Activated naive CD4-positive, alpha-beta T cell treated with anti-CD3 and anti-CD28 coated beads for 36 hours (primary cell): ENCODE results near the gene LDLRAD4. TPM values are rescaled to one million over a fixed set of nuclear protein-coding genes. Genes with fewer than 3 reads are reported as not detected.

Experiments used
- CTCF ChIA-PET: fragments of 350-600 bp; sonication (Branson Sonifier 250); formaldehyde crosslinking; loops from one replicate; lab custom pipeline; 2021; ENCODE audit warnings: antibody characterized with exemption; lab: Charles Lee
- DNase-seq: peaks from one replicate; pipeline ENCODE4 v3.0.0-alpha.2; 2020
- H3K27ac Mint-ChIP-seq: one replicate; pipeline ENCODE4 v1.8.0; 2021; ENCODE audit warnings: mild to moderate bottlenecking, mixed read lengths
- H3K27me3 Mint-ChIP-seq: one replicate; pipeline ENCODE4 v1.8.0; 2021; ENCODE audit warnings: low read depth, mixed read lengths
- H3K36me3 Mint-ChIP-seq: one replicate; pipeline ENCODE4 v1.8.0; 2021; ENCODE audit warnings: low read depth, mixed read lengths
- H3K4me1 Mint-ChIP-seq: one replicate; pipeline ENCODE4 v1.8.0; 2021; ENCODE audit warnings: low read depth, mixed read lengths
- H3K4me3 Mint-ChIP-seq: one replicate; pipeline ENCODE4 v1.8.0; 2021; ENCODE audit warnings: mild to moderate bottlenecking, moderate library complexity, mixed read lengths
- H3K9me3 Mint-ChIP-seq: one replicate; pipeline ENCODE4 v1.8.0; 2021; ENCODE audit warnings: mixed read lengths
- intact Hi-C: fragments of 100-400 bp; cut with micrococcal nuclease; formaldehyde crosslinking; loops from one replicate; pipeline ENCODE4 v1.15.1; 2023
- total RNA-seq, 2 experiments: library from RNA; stranded (reverse); gene quantifications; one replicate each; pipeline ENCODE4 v1.2.3, GENCODE V29; 2021

LDLRAD4 gene
- total RNA-seq, 2 experiments from 2014 or later = 19.4 to 21.3 TPM

- H3K27ac Mint-ChIP-seq = no peak overlapping the region
- H3K9me3 Mint-ChIP-seq = no peaks in the 10 kb centered on the region
- intact Hi-C loops = loop anchor here (10.0 kb wide), 1 partner anchor 734 kb away; the partner anchor contains the start of gene PTPN2
- no peaks in the 10 kb centered on the region for H3K27me3 Mint-ChIP-seq
- DNase-seq = no peak
- CTCF ChIA-PET = interaction anchor here (1.7 kb wide), 1 partner anchor 11 kb away, joined by 5 read pairs; no protein-coding TSS in a partner anchor
- H3K4me1 Mint-ChIP-seq = peaks cover 38% of the 10 kb centered on the region
- H3K36me3 Mint-ChIP-seq = no peaks in the 10 kb centered on the region
- no peak overlapping the region for H3K4me3 Mint-ChIP-seq
These were observed 400.3 kb downstream of the LDLRAD4 start for GRCh38 chr18:13618760-13619438.

DNA sequence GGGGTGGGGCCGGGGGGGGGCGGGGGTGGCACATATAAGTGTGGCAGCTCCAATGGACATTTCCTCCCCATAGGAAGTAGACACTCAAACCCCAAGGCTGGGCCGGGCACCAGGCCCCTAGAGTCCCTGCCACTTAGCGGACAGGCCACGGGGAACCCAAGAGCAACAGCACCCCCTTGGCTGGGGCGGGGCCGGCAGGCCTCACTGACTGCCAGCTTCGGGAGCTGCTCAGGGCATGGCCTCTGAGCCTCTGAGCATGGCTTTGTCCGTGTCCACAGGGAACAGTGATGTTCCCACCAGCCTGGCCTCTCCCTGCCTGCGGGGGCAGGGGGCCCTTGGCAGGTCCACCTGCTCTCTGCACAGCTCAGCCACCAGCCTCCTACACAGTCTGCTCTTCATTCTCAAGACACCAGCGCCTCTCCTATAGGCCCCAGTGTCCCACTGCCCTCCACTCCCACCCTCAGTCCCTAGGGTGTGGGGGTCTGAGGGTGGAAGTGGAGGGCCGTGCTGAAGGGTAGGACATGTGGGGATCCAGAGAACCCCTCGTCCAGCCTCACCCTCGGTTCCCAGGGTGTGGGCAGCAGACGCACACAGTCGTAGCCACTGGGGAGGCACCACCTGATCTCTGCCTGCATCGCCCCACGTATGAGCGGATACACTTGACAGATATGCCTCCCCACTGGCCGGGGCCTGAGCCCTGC, 401.1 kb downstream of the LDLRAD4 start:
- CTCF ChIA-PET = interaction anchor here (1.7 kb wide), 1 partner anchor 10 kb away, joined by 5 read pairs; no protein-coding TSS in a partner anchor
- Mint-ChIP-seq H3K27me3 (no peaks in the 10 kb centered on the region), H3K27ac (no peak overlapping the region), H3K9me3 (no peaks in the 10 kb centered on the region), H3K4me3 (no peak overlapping the region), H3K4me1 (peaks cover 31% of the 10 kb centered on the region), H3K36me3 (no peaks in the 10 kb centered on the region)
- intact Hi-C loops = loop anchor here (10.0 kb wide), 1 partner anchor 735 kb away; the partner anchor contains the start of gene PTPN2
- no peak for DNase-seq

DNA sequence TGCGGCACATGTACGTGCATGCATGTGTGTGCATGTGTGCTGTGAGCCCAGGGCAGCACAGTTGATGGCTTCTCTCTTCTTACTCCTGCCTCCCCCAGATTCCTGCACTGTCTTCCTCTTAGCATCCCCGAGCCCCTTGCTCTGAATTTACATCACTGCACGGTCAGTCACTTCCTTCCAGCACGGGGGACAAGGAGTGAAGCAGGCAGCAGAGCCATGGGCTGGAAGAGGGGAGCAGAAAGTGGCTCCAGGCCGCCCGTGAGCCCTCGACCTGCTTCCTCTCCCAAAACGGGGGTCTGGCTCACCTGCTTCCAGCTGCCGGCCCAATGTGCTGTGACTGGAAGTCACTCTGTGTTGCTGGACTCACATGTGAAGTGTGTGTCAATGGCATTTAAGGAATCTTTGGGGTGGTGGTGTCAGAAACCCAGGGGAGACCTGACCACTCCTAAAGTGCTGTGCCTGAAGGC, 401.7 kb downstream of the LDLRAD4 start:
- CTCF ChIA-PET = interaction anchor here (0.9 to 1.7 kb wide), 2 partner anchors 9 to 12 kb away, joined by 3 to 5 read pairs; no protein-coding TSS in a partner anchor
- no peak overlapping the region for H3K27ac Mint-ChIP-seq
- intact Hi-C loops = no loop called here
- no peaks in the 10 kb centered on the region for H3K27me3 Mint-ChIP-seq
- no peak for DNase-seq
- H3K9me3 Mint-ChIP-seq = no peaks in the 10 kb centered on the region
- H3K4me3 Mint-ChIP-seq = no peak overlapping the region
- no peaks in the 10 kb centered on the region for H3K36me3 Mint-ChIP-seq
- peaks cover 26% of the 10 kb centered on the region for H3K4me1 Mint-ChIP-seq

DNA sequence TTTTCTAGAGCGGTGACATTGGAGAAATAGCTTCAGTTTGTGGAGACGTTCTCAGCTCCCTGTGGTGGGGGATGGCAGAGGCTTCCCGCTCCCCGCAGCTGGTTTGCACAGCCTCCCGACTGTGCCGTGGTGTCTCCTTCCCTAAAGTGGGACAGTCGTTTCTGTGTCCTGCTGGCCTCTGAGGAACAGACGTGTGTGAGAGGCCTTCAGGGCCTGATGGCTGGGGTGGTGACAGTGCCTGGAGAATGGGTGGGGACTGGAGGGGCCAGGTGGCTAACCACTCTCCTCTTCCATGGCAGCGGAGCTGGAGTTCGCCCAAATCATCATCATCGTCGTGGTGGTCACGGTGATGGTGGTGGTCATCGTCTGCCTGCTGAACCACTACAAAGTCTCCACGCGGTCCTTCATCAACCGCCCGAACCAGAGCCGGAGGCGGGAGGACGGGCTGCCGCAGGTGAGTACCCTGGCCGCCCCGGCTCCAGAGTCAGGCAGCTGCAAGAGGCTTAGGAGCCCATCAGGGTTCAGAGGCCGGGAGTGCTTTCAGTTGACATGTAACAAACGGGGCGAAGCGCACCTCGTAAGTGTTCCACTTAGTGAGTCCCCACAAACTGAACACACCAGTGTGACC, 402.4 kb downstream of the LDLRAD4 start:
- no peaks in the 10 kb centered on the region for H3K36me3 Mint-ChIP-seq
- DNase-seq = no peak
- H3K4me3 Mint-ChIP-seq = no peak overlapping the region
- no peaks in the 10 kb centered on the region for H3K9me3 Mint-ChIP-seq
- no peaks in the 10 kb centered on the region for H3K27me3 Mint-ChIP-seq
- no peak overlapping the region for H3K27ac Mint-ChIP-seq
- peaks cover 19% of the 10 kb centered on the region for H3K4me1 Mint-ChIP-seq
- CTCF ChIA-PET = interaction anchor here (0.9 to 1.7 kb wide), 2 partner anchors 9 to 12 kb away, joined by 3 to 5 read pairs; no protein-coding TSS in a partner anchor
- intact Hi-C loops = no loop called here

DNA sequence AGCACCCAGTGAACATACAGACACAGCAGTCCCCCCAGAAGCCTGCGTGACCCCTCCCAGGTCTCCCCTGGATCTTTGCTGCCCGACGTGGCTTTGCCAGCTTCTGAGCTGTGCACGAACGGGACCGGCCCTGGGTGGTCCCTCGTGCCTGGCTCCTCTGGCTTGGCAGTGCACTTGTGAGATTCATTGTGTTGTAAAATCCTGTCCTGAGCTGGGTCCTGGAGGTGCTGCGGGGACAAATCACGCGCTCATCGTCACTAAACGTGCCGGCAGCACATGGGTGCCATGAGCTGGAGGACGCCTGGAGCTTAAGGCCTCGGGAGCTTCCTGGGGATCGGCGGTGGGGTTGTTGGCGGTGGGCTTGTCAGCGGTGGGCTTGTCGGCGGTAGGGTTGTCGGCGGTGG, 402.9 kb downstream of the LDLRAD4 start:
- intact Hi-C loops = no loop called here
- no peak overlapping the region for H3K27ac Mint-ChIP-seq
- H3K4me1 Mint-ChIP-seq = peaks cover 14% of the 10 kb centered on the region
- no peaks in the 10 kb centered on the region for H3K36me3 Mint-ChIP-seq
- no peak for DNase-seq
- no peaks in the 10 kb centered on the region for H3K27me3 Mint-ChIP-seq
- CTCF ChIA-PET = no interaction called here
- H3K9me3 Mint-ChIP-seq = no peaks in the 10 kb centered on the region
- no peak overlapping the region for H3K4me3 Mint-ChIP-seq

GRCh38 chr18:13621886-13622619, 403.5 kb downstream of the LDLRAD4 start:
- Mint-ChIP-seq H3K27me3 (no peaks in the 10 kb centered on the region), H3K36me3 (no peaks in the 10 kb centered on the region), H3K9me3 (no peaks in the 10 kb centered on the region), H3K4me1 (peaks cover 8% of the 10 kb centered on the region), H3K27ac (no peak overlapping the region), H3K4me3 (no peak overlapping the region)
- intact Hi-C loops = no loop called here
- CTCF ChIA-PET = no interaction called here
- no peak for DNase-seq

GRCh38 chr18:13622751-13623150, 404.2 kb downstream of the LDLRAD4 start:
- no peak for DNase-seq
- CTCF ChIA-PET = interaction anchor here (0.8 kb wide), 1 partner anchor 63 kb away, joined by 3 read pairs; no protein-coding TSS in a partner anchor
- no peak overlapping the region for H3K27ac Mint-ChIP-seq

GRCh38 chr18:13623348-13623747, 404.8 kb downstream of the LDLRAD4 start:
- CTCF ChIA-PET = interaction anchor here (0.5 to 1.2 kb wide), 3 partner anchors 64 to 230 kb away, joined by 3 to 5 read pairs (median 3); no protein-coding TSS in a partner anchor
- intact Hi-C loops = no loop called here
- no peaks in the 10 kb centered on the region for H3K27me3 Mint-ChIP-seq

More at GRCh38 chr18:13622751-13623150, 404.2 kb downstream of the LDLRAD4 start:
- Mint-ChIP-seq H3K36me3 (no peaks in the 10 kb centered on the region), H3K27me3 (no peaks in the 10 kb centered on the region), H3K9me3 (no peaks in the 10 kb centered on the region), H3K4me1 (peaks cover 1% of the 10 kb centered on the region), H3K4me3 (no peak overlapping the region)
- intact Hi-C loops = no loop called here

DNA sequence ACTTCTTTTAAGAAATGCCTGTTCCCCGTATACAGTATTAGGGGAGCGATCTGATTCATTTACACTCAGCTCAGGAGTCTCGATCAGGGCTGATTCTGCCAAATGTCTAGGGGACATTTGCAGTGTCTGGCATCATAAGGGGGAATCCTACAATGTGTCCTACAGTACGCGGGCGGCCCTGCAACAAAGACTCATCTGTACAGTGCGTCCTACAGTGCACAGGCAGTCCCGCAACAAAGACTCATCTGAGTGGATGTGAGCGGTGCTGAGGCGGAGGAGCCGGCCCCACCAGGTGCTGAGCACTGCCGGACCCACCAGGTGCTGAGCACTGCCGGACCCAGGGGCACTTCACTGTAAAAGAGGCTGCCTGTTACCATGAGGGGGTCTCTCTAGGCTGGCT, 405.3 kb downstream of the LDLRAD4 start:
- CTCF ChIA-PET = interaction anchor here (0.5 to 1.2 kb wide), 2 partner anchors 65 to 229 kb away, joined by 3 to 5 read pairs; no protein-coding TSS in a partner anchor
- no peak for DNase-seq
- Mint-ChIP-seq H3K4me1 (no peaks in the 10 kb centered on the region), H3K4me3 (no peak overlapping the region), H3K27me3 (no peaks in the 10 kb centered on the region), H3K36me3 (no peaks in the 10 kb centered on the region), H3K27ac (no peak overlapping the region), H3K9me3 (no peaks in the 10 kb centered on the region)
- intact Hi-C loops = no loop called here

More at GRCh38 chr18:13623348-13623747, 404.8 kb downstream of the LDLRAD4 start:
- H3K9me3 Mint-ChIP-seq = no peaks in the 10 kb centered on the region
- no peaks in the 10 kb centered on the region for H3K36me3 Mint-ChIP-seq
- H3K4me3 Mint-ChIP-seq = no peak overlapping the region
- no peak overlapping the region for H3K27ac Mint-ChIP-seq
- H3K4me1 Mint-ChIP-seq = no peaks in the 10 kb centered on the region
- no peak for DNase-seq

GRCh38 chr18:13624563-13625237, 406.1 kb downstream of the LDLRAD4 start:
- Mint-ChIP-seq H3K4me1 (no peaks in the 10 kb centered on the region), H3K27ac (no peak overlapping the region), H3K27me3 (no peaks in the 10 kb centered on the region), H3K4me3 (no peak overlapping the region), H3K9me3 (no peaks in the 10 kb centered on the region), H3K36me3 (no peaks in the 10 kb centered on the region)
- no peak for DNase-seq
- intact Hi-C loops = no loop called here
- CTCF ChIA-PET = no interaction called here

DNA sequence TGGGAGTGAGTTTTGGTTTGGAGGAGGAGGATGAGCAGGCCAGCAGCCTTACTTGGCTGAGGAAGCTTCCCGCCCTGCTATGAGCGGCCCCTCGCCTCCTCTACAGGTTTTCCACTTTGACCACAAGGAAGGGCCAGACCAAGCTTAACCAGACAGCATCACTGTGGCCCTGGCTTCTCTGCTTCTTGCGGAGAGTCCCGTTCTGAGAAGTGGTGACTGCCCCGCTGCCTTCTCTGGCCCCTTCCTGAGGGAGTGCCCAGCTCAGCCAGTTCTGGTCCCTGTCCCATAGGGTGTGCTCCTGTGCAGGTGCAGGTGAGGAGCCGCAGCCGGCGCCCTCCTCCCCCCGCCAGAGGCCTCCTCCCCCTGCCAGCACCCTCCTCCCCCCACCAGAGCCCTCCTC, 406.8 kb downstream of the LDLRAD4 start:
- intact Hi-C loops = no loop called here
- H3K27ac Mint-ChIP-seq = no peak overlapping the region
- CTCF ChIA-PET = no interaction called here
- no peaks in the 10 kb centered on the region for H3K27me3 Mint-ChIP-seq
- no peaks in the 10 kb centered on the region for H3K4me1 Mint-ChIP-seq
- H3K36me3 Mint-ChIP-seq = no peaks in the 10 kb centered on the region
- no peak for DNase-seq
- no peaks in the 10 kb centered on the region for H3K9me3 Mint-ChIP-seq
- no peak overlapping the region for H3K4me3 Mint-ChIP-seq
